SK-N-SH (cell line): ENCODE data around the gene NOX4. TPM values are rescaled to one million over a fixed set of nuclear protein-coding genes. Genes with fewer than 3 reads are reported as not detected.

Source experiments
- CTCF ChIA-PET: fragments of 300-600, 350-600 bp; formaldehyde crosslinking; extraction: SDS; loops from one replicate; lab custom pipeline; 2021; lab: Yijun Ruan, JAX
- POLR2A ChIA-PET: fragments of 350-600 bp; sonication (Branson Sonifier 250); formaldehyde crosslinking; extraction: SDS; loops from one replicate; lab custom pipeline; 2020; ENCODE audit warnings: antibody characterized with exemption, inconsistent platforms; lab: Yijun Ruan, JAX
- DNase-seq: peaks from one replicate; pipeline ENCODE4 v3.0.0; 2012
- H2AFZ ChIP-seq: fragments of 200-600 bp; sonication (generic); 2 replicates; pipeline ENCODE4 v1.8.1; 2016; ENCODE audit warnings: antibody characterized with exemption, mild to moderate bottlenecking, low read depth
- H3F3A ChIP-seq: fragments of 200-600 bp; sonication (generic); replicated peaks from 2 replicates; pipeline ENCODE3; 2016; ENCODE audit warnings: antibody characterized with exemption, mild to moderate bottlenecking; ENCODE audit not compliant: insufficient read depth
- H3K27ac ChIP-seq, 2 experiments: fragments of 200-500 bp in 1 of 2; fragments of 200-600 bp in 1 of 2; sonication (Bioruptor generic) in 1 of 2; sonication (generic), shearing (Covaris generic) in 1 of 2; 2 replicates each; pipeline versions ENCODE4 v1.5.1 to v1.6.1; 2014 to 2016; ENCODE audit warnings: low read depth in 2 of 2, inconsistent platforms in 1 of 2, low read length in 1 of 2, mild to moderate bottlenecking in 1 of 2, mixed read lengths in 1 of 2
- H3K27me3 ChIP-seq: fragments of 200-600 bp; sonication (generic), shearing (Covaris generic); 2 replicates; pipeline ENCODE4 v1.6.1; 2016; ENCODE audit warnings: mixed run types; ENCODE audit not compliant: insufficient read depth
- H3K36me3 ChIP-seq, 2 experiments: fragments of 200-500 bp in 1 of 2; fragments of 200-600 bp in 1 of 2; sonication (Bioruptor generic) in 1 of 2; sonication (generic) in 1 of 2; replicated peaks in 1 of 2; 2 replicates each; pipeline versions ENCODE3 to v1.5.1; 2014 to 2016; ENCODE audit warnings: low read length in 1 of 2, mild to moderate bottlenecking in 1 of 2; ENCODE audit not compliant: insufficient read depth in 2 of 2, control insufficient read depth in 1 of 2
- H3K4me1 ChIP-seq, 2 experiments: fragments of 200-500 bp in 1 of 2; fragments of 200-600 bp in 1 of 2; sonication (Bioruptor generic) in 1 of 2; sonication (generic), shearing (Covaris generic) in 1 of 2; 2 replicates each; pipeline versions ENCODE4 v1.5.1 to v1.6.1; 2014 to 2016; ENCODE audit warnings: low read depth in 1 of 2, low read length in 1 of 2, mixed run types in 1 of 2; ENCODE audit not compliant: insufficient read depth in 2 of 2, control insufficient read depth in 1 of 2
- H3K4me2 ChIP-seq: fragments of 200-600 bp; sonication (generic), shearing (Covaris generic); 2 replicates; pipeline ENCODE4 v1.6.1; 2017; ENCODE audit warnings: mixed run types
- H3K4me3 ChIP-seq, 2 experiments: fragments of 200-500 bp in 1 of 2; fragments of 200-600 bp in 1 of 2; sonication (Bioruptor generic) in 1 of 2; sonication (generic), shearing (Covaris generic) in 1 of 2; 2 replicates each; pipeline versions ENCODE4 v1.5.1 to v1.8.1; 2014 to 2016; ENCODE audit warnings: low read depth in 2 of 2, inconsistent platforms in 1 of 2, low read length in 1 of 2, mild to moderate bottlenecking in 1 of 2, mixed read lengths in 1 of 2, moderate library complexity in 1 of 2
- H3K79me2 ChIP-seq: fragments of 200-600 bp; sonication (generic); 2 replicates; pipeline ENCODE4 v1.8.1; 2017; ENCODE audit warnings: mild to moderate bottlenecking; ENCODE audit not compliant: insufficient read depth
- H3K9ac ChIP-seq: fragments of 200-600 bp; sonication (generic); 2 replicates; pipeline ENCODE4 v1.6.1; 2017; ENCODE audit warnings: mixed run types
- H3K9me2 ChIP-seq: fragments of 200-600 bp; sonication (generic); 2 replicates; pipeline ENCODE4 v1.6.1; 2017; ENCODE audit warnings: mixed run types
- H3K9me3 ChIP-seq: fragments of 200-600 bp; sonication (generic); 2 replicates; pipeline ENCODE4 v1.6.1; 2017; ENCODE audit warnings: mixed run types, mild to moderate bottlenecking, moderate library complexity
- H4K20me1 ChIP-seq: fragments of 200-600 bp; sonication (generic); 2 replicates; pipeline ENCODE4 v1.6.1; 2017; ENCODE audit warnings: mild to moderate bottlenecking, mixed run types; ENCODE audit not compliant: insufficient read depth
- ELF1 ChIP-seq: IDR thresholded peaks from 2 replicates; pipeline ENCODE4 v1.4.0; 2012
- FOSL2 ChIP-seq: IDR thresholded peaks from 2 replicates; pipeline ENCODE4 v1.4.0; 2012; ENCODE audit warnings: low read depth, mild to moderate bottlenecking, moderate library complexity, borderline replicate concordance
- FOXJ3 ChIP-seq: sonication (generic); formaldehyde crosslinking; IDR thresholded peaks from 2 replicates; pipeline ENCODE4 v1.5.1; 2020; ENCODE audit warnings: mild to moderate bottlenecking, missing genetic modification reagents
- GATA2 ChIP-seq: sonication (generic); formaldehyde crosslinking; IDR thresholded peaks from 2 replicates; pipeline ENCODE4 v1.5.0; 2020; ENCODE audit warnings: mild to moderate bottlenecking, missing genetic modification reagents
- IRF3 ChIP-seq: fragments of 150-350 bp; IDR thresholded peaks from 2 replicates; pipeline ENCODE4 v1.6.1; 2016; ENCODE audit warnings: mild to moderate bottlenecking, low read depth, low read length
- JUND ChIP-seq: IDR thresholded peaks from 2 replicates; pipeline ENCODE4 v1.4.0; 2012
- MAX ChIP-seq: IDR thresholded peaks from 2 replicates; pipeline ENCODE4 v1.4.0; 2012; ENCODE audit warnings: low read depth
- MXI1 ChIP-seq: IDR thresholded peaks from 2 replicates; pipeline ENCODE4 v1.6.1; 2012; ENCODE audit warnings: mild to moderate bottlenecking, low read depth, low read length, improper control_type of control experiment
- NFIC ChIP-seq: IDR thresholded peaks from 2 replicates; pipeline ENCODE4 v1.4.0; 2012; ENCODE audit warnings: borderline replicate concordance
- NRF1 ChIP-seq: IDR thresholded peaks from 2 replicates; pipeline ENCODE4 v1.6.1; 2012; ENCODE audit warnings: low read depth, mild to moderate bottlenecking, low read length
- PBX3 ChIP-seq: IDR thresholded peaks from 2 replicates; pipeline ENCODE4; 2012
- RAD21 ChIP-seq: IDR thresholded peaks from 2 replicates; pipeline ENCODE4 v1.6.1; 2012; ENCODE audit warnings: mild to moderate bottlenecking, low read length
- RXRA ChIP-seq: IDR thresholded peaks from 2 replicates; pipeline ENCODE4 v1.4.0; 2012; ENCODE audit warnings: low read depth, mild to moderate bottlenecking, borderline replicate concordance
- SMC3 ChIP-seq: IDR thresholded peaks from 2 replicates; pipeline ENCODE4 v1.6.1; 2012; ENCODE audit warnings: low read depth, low read length, improper control_type of control experiment
- TAF1 ChIP-seq: IDR thresholded peaks from 2 replicates; pipeline ENCODE4 v1.6.1; 2012; ENCODE audit warnings: low read depth, mild to moderate bottlenecking, low read length, moderate library complexity, borderline replicate concordance
- TCF12 ChIP-seq: IDR thresholded peaks from 2 replicates; pipeline ENCODE4 v1.4.0; 2012
- USF1 ChIP-seq: IDR thresholded peaks from 2 replicates; pipeline ENCODE4 v1.4.0; 2012; ENCODE audit warnings: low read depth, borderline replicate concordance
- WGBS: methylation state at CpG from one replicate; pipeline ENCODE4 v1.1.6; 2017; ENCODE audit warnings: low lambda C conversion rate; 5-methylcytosine and 5-hydroxymethylcytosine counted together
- polyA plus RNA-seq, 3 experiments: library from polyadenylated mRNA; depleted of rRNA; stranded (reverse); fragments of >200 nt; gene quantifications; 2 replicates each; pipeline ENCODE4 v1.2.3, GENCODE V29; 2012

Gene NOX4
- polyA plus RNA-seq, 1 of the 3 experiments (the other 2 are of a cell fraction): 2.2 TPM

DNA sequence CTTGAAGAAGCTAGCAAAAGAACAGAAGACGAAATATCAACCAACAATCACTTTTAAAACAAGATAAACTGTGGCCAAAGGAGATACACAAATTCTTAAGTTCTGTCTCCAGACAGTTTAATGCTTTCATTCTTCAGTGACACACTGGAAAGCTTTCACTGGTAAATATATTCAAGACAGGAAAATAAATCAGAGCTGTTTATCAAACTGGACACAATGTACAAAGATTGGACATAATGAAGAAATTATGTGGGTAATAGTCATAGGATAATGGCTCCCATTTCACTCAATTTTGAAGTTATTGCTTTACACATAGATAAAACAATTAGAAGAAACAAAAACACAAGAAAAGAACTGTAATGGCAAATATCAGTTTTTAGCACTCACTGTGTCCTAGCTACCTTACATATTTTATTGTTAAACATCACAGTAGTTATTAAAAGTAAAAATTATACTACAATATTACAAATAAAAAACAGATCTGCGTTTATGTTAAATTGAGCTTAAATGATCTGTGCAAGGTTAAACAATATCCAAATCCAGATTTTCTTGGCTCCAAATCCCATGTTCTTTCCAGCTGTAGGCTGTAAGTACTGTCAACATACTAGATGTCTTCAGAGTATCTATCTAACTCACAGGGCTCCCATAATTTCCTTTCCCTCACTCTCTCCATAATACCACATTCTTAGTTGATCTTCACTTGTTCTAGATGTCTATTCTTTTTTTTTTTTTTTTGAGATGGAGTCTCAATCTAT lies 38.6 kb upstream of the NOX4 start:
- POLR2A ChIA-PET: no interaction called here
- H3K9me3 ChIP-seq: 0 out of 2 replicates have a peak, but pooled peaks cover 7% of the 10 kb centered on the region
- H2AFZ ChIP-seq: no peak overlapping the region
- H3K27ac ChIP-seq: no peak overlapping the region
- TF ChIP-seq USF1: no peak
- no peak for TF ChIP-seq SMC3
- TF ChIP-seq PBX3: no peak
- no peak for TF ChIP-seq TCF12
- TF ChIP-seq FOSL2: no peak
- no peak for TF ChIP-seq IRF3
- no peak for TF ChIP-seq MXI1
- no peak for TF ChIP-seq FOXJ3 (CRISPR knock-in tag)
- no peak for TF ChIP-seq JUND
- TF ChIP-seq NRF1: no peak
- TF ChIP-seq TAF1: no peak
- no peak for TF ChIP-seq MAX
- no peak for TF ChIP-seq NFIC
- no peak for TF ChIP-seq ELF1
- no peak for TF ChIP-seq RXRA
- no peak for TF ChIP-seq RAD21
- no peak for TF ChIP-seq GATA2 (CRISPR knock-in tag)
- no peaks in the 10 kb centered on the region for H3K9me2 ChIP-seq
- H3K36me3 ChIP-seq: no peaks in the 10 kb centered on the region
- no peaks in the 10 kb centered on the region for H3F3A ChIP-seq
- no peaks in the 10 kb centered on the region for H3K79me2 ChIP-seq
- H3K9ac ChIP-seq: no peak overlapping the region
- 31% methylated on average over 2 of the region's 2 CpGs for whole genome bisulfite sequencing
- H3K4me1 ChIP-seq: no peaks in the 10 kb centered on the region
- no peak overlapping the region for H3K4me2 ChIP-seq
- H4K20me1 ChIP-seq: no peaks in the 10 kb centered on the region
- no peak for DNase-seq
- no peaks in the 10 kb centered on the region for H3K27me3 ChIP-seq
- H3K4me3 ChIP-seq: no peak overlapping the region
- CTCF ChIA-PET: interaction anchor here (0.7 kb wide), 1 partner anchor 183 kb away, joined by 4 read pairs; no protein-coding TSS in a partner anchor
